GM12873 (cell line): ENCODE data around the gene ANTXR1.

Experiments used
- TF ChIP-seq, protein P1 (sequence below): IDR thresholded peaks from 2 replicates; pipeline ENCODE4 v1.5.1; 2012; ENCODE audit warnings: low read depth, mild to moderate bottlenecking, moderate library complexity, low read length, control low read depth; ENCODE audit not compliant: insufficient read depth; ENCODE audit errors: missing control alignments

Gene ANTXR1

DNA sequence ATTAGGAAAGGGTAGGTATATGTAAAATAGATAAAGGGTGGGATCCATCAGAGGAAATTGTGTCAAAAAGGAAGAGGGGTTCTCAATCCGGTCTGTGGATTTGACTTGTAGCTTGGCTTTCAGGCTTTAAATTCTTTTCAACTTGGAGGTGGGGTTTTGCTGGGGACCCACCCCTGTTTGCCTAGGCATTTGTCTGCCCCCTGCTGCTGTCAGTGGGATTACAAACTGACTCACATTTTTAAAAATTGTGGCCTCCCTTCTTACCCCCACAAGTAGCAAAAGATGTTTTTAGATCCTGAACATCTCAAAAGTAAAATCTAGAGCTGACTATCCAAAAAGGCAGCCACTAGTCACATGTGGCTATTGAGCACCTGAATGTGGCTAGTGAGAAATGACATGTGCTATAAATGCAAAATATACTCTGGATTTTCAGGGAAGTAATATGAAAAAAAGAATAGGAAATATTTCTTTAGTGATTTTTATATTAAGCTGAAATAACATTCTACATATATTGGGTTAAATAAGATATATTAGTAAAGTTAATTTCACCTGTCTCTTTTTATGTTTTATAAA is 195.1 kb downstream of the ANTXR1 start:
- TF ChIP-seq, protein P1, sequence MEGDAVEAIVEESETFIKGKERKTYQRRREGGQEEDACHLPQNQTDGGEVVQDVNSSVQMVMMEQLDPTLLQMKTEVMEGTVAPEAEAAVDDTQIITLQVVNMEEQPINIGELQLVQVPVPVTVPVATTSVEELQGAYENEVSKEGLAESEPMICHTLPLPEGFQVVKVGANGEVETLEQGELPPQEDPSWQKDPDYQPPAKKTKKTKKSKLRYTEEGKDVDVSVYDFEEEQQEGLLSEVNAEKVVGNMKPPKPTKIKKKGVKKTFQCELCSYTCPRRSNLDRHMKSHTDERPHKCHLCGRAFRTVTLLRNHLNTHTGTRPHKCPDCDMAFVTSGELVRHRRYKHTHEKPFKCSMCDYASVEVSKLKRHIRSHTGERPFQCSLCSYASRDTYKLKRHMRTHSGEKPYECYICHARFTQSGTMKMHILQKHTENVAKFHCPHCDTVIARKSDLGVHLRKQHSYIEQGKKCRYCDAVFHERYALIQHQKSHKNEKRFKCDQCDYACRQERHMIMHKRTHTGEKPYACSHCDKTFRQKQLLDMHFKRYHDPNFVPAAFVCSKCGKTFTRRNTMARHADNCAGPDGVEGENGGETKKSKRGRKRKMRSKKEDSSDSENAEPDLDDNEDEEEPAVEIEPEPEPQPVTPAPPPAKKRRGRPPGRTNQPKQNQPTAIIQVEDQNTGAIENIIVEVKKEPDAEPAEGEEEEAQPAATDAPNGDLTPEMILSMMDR, result no peak

DNA sequence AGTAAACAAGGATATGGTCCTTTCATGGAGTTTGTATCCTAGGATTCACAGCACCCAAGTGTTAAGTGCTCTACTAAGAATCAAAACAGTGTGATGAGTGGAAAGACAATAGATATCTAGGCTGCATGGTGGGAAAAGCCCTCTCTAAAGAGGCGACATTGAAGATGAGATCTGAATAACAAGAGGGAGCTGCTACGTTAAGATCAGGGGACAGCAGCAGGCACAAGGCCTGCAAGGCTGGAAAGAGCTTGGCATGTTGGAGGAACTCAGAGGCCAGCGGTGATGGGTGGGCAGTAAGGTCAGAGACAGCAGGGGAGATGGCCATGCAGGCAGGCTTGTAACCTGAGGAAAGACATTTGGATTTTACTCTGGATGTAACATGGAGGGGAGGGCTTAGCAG is 196.5 kb downstream of the ANTXR1 start:
- TF ChIP-seq, protein P1, result no peak

DNA sequence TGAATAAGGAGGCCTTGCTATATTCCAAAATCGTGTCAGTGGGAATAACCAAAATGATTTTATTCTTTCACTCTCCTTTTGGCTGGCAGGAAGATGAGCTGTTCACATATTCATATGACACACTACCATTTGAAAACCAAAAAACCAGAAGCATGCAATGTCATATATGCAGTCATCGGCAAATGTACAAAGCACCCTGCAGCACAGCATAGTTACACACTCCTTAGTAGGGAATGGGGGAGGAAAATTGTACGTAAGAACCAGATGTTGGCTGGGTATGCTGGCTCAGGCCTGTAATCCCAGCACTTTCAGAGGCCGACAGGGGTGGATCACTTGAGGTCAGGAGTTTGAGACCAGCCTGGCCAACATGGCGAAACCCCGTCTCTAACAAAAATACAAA is 197.4 kb downstream of the ANTXR1 start:
- TF ChIP-seq, protein P1, result no peak

DNA sequence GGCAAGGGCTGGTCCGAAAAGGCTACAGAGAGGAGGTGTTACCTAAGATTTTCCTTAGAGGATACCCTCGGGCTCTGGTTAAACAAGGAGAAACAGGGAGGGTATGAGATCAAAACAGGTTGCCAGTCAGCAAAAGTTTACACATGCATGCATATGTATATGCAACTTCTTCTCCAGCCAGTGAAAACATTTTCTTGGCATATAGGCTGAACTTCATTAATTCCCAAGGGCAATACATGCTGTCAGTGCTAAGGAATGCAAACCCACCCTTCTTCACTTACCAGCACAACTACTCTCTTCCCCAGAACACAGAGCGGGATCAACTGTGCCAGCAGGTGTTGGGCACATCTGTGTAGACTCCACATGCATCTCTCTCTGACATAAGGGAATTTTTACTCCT is 198.1 kb downstream of the ANTXR1 start:
- TF ChIP-seq, protein P1, result no peak

DNA sequence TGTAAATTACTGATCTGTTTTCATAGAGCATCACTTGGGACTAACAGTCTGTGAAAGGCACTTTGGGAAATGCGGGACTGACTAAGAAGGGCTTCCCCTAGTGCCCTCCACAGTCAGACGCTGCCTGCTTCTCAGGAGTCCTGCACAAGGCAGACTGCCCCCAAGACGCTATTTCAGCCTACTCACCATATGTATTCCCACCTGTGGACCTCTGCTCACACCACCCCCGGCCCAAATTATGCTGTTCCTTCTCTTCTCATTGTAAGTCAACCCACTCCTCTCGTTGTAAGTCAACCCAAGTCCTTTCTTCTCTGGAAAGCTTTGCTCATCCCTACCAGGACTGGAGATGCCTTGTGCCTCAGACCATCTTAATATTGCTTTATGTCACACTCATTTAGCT is 198.7 kb downstream of the ANTXR1 start:
- TF ChIP-seq, protein P1, result no peak

DNA sequence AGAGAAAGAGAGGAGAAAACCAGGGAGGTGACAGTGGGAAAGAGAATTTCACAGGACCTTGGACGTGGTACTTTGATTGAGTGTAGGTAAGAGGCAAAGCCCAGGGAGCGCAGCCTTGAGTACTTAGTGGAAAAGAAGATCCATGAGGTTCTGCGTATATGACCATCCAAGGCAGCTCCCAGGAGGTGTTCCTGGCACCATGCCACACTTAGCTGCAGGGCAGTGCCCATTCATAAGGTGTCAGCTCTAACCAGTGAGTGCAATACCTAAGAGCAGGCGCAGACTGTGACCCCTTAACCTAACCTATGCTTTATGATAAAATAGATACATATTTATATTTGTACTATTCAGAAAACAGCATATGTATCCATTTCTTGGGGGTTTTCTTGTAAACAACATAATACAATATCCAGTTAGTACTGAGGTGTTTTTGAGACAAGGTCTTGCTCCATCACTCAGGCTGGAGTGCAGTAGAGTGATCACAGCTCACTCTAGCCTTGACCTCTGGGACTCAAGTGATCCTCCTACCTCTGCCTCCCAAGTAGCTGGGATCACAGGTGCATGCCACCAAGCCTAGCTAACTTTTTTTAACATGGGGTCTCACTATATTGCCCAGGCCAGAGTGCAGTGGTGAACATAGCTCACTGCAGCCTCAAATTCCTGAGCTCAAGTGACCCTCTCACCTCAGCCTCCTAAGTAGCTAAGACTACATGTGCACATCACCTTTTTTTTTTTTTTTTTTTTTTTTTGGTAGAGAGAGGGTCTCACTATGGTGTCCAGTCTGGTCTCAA is 199.5 kb downstream of the ANTXR1 start:
- TF ChIP-seq, protein P1, result no peak

DNA sequence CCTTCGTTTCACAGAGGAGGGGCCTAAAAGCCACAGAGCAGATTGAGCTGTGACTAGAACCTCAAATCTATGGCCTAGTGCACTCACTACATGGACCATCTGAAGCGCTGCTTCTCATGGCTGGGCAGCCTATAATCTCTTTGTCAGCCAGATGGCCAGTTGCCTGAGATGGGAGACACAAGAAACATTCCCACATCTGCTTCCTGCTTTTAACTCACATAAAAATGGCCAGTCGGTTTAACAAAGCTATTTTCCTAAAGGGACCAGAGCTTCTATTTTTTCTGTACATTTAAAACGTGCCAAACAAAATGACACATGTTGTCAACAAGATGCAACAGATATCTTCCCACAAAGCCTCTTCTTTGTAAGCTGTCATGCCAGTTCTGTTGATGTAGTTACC is 200.2 kb downstream of the ANTXR1 start:
- TF ChIP-seq, protein P1, result no peak
